DMS114 treated with DMSO at 0.1 percent for 48 hours (cell line): ENCODE results near the gene OAS3.
"Not testable (repeated sequence)": the region's sequence is repeated elsewhere in the genome, so short reads cannot be mapped to it uniquely, and the experiment has no call there.

Source experiments
- DNase-seq: peaks from one replicate; lab custom pipeline; 2025; ENCODE audit not compliant: unreplicated experiment; lab: John Stamatoyannopoulos, UW

Gene OAS3

GRCh38 chr12:112919121-112919520 lies 19.2 kb upstream of the OAS3 start:
- no peak for DNase-seq

GRCh38 chr12:112924986-112925385 lies 13.3 kb upstream of the OAS3 start:
- no peak for DNase-seq

- DNase-seq = not testable (repeated sequence)
These were observed 11.7 kb upstream of the OAS3 start for GRCh38 chr12:112926416-112927033.

GRCh38 chr12:112927475-112927874 lies 10.8 kb upstream of the OAS3 start:
- DNase-seq = no peak

- no peak for DNase-seq
These were observed 10.3 kb upstream of the OAS3 start for GRCh38 chr12:112927925-112928324.

- no peak for DNase-seq
These were observed 9.3 kb upstream of the OAS3 start for GRCh38 chr12:112928978-112929377.

- no peak for DNase-seq
These were observed 8.6 kb upstream of the OAS3 start for GRCh38 chr12:112929715-112930114.

- DNase-seq = no peak
These were observed 7.9 kb upstream of the OAS3 start for GRCh38 chr12:112930350-112930749.

- DNase-seq = no peak
These were observed 5.7 kb upstream of the OAS3 start for GRCh38 chr12:112932485-112933128.

- DNase-seq = no peak
These were observed 5.2 kb upstream of the OAS3 start for GRCh38 chr12:112933129-112933505.

- no peak for DNase-seq
These were observed 2.0 kb upstream of the OAS3 start for GRCh38 chr12:112936264-112936663.

GRCh38 chr12:112936927-112937326 lies 1.3 kb upstream of the OAS3 start:
- no peak for DNase-seq

GRCh38 chr12:112938751-112939150 lies 477 bp downstream of the OAS3 start:
- DNase-seq = no peak

- no peak for DNase-seq
These were observed 1.6 kb downstream of the OAS3 start for GRCh38 chr12:112939761-112940381.

- DNase-seq = no peak
These were observed 3.5 kb downstream of the OAS3 start for GRCh38 chr12:112941528-112942335.

- no peak for DNase-seq
These were observed 4.3 kb downstream of the OAS3 start for GRCh38 chr12:112942572-112942971.

- no peak for DNase-seq
These were observed 5.9 kb downstream of the OAS3 start for GRCh38 chr12:112944024-112944690.

GRCh38 chr12:112945515-112945914 lies 7.2 kb downstream of the OAS3 start:
- DNase-seq = no peak

- DNase-seq = no peak
These were observed 8.1 kb downstream of the OAS3 start for GRCh38 chr12:112946236-112947000.

GRCh38 chr12:112947314-112947713 lies 9.0 kb downstream of the OAS3 start:
- DNase-seq = no peak
